Esophagus squamous epithelium (tissue), 4 donors: Measurements from ENCODE around the gene ZNF628.

ENCODE experiments used
- CTCF ChIP-seq, 6 experiments: fragments of 450-650 bp in 4 of 6; fragments of 200-600 bp in 2 of 6; sonication (generic) in 2 of 6; IDR thresholded peaks; one replicate each; pipeline ENCODE4 v1.5.1; 2016 to 2019; ENCODE audit warnings: antibody characterized with exemption in 6 of 6, mild to moderate bottlenecking in 4 of 6, moderate library complexity in 4 of 6
- POLR2A ChIP-seq, 4 donors: fragments of 450-650 bp; IDR thresholded peaks; one replicate each; pipeline ENCODE4 v1.6.1; 2017; ENCODE audit warnings: antibody characterized with exemption in 4 of 4, mild to moderate bottlenecking in 4 of 4, moderate library complexity in 3 of 4

GRCh38 chr19:55474269-55475265 lies 1.9 kb upstream of the ZNF628 start:
- TF ChIP-seq CTCF (IDR thresholded peaks at IDR 0.05) = no peak
- TF ChIP-seq POLR2A (IDR thresholded peaks at IDR 0.05) = no peak
